PFSK-1 (cell line): ENCODE results near the gene DDX41.

Experiments used
- FOXP2 ChIP-seq: optimal IDR thresholded peaks from 2 replicates; pipeline ENCODE3; 2011; ENCODE audit warnings: borderline replicate concordance, control low read depth, inconsistent platforms; ENCODE audit not compliant: insufficient read depth; ENCODE audit errors: extremely low read length, extremely low read depth
- POLR2AphosphoS5 ChIP-seq: IDR thresholded peaks from 2 replicates; pipeline ENCODE4 v1.6.1; 2012; ENCODE audit warnings: low read depth, mild to moderate bottlenecking, control low read depth, low read length, moderate library complexity
- REST ChIP-seq, 2 experiments: IDR thresholded peaks; 2 replicates each; pipeline versions ENCODE4 v1.6.1 to v1.8.0; 2011 to 2012; ENCODE audit warnings: low read depth in 2 of 2, low read length in 2 of 2, control low read depth in 1 of 2, inconsistent platforms in 1 of 2, mild to moderate bottlenecking in 1 of 2, moderate library complexity in 1 of 2; ENCODE audit not compliant: insufficient read depth in 1 of 2
- SIN3A ChIP-seq: IDR thresholded peaks from 2 replicates; pipeline ENCODE4 v1.6.1; 2012; ENCODE audit warnings: mild to moderate bottlenecking, low read length, moderate library complexity, borderline replicate concordance; ENCODE audit not compliant: insufficient read depth
- TAF1 ChIP-seq: IDR thresholded peaks from 2 replicates; pipeline ENCODE4 v1.6.1; 2012; ENCODE audit warnings: low read length, control low read depth, borderline replicate concordance; ENCODE audit not compliant: insufficient read depth

Gene DDX41

GRCh38 chr5:177514541-177514940 is 2.2 kb downstream of the DDX41 start:
- TF ChIP-seq SIN3A (no peak), FOXP2 (no peak), REST (IDR thresholded peaks at IDR 0.05; ENCODE audit: insufficient read depth in 1 of 2, low read depth in 2 of 2, low read length in 2 of 2) (no peak), TAF1 (no peak), POLR2AphosphoS5 (no peak)

GRCh38 chr5:177513500-177513899 is 3.3 kb downstream of the DDX41 start:
- TF ChIP-seq FOXP2 = no peak

GRCh38 chr5:177512736-177513380 is 3.9 kb downstream of the DDX41 start:
- TF ChIP-seq FOXP2 = no peak
- no peak for TF ChIP-seq POLR2AphosphoS5
- TF ChIP-seq SIN3A = no peak
- no peak for TF ChIP-seq REST (IDR thresholded peaks at IDR 0.05; ENCODE audit: insufficient read depth in 1 of 2, low read depth in 2 of 2, low read length in 2 of 2)
- TF ChIP-seq TAF1 = no peak

- TF ChIP-seq FOXP2 (no peak), REST (IDR thresholded peaks at IDR 0.05; ENCODE audit: insufficient read depth in 1 of 2, low read depth in 2 of 2, low read length in 2 of 2) (no peak), TAF1 (no peak), POLR2AphosphoS5 (no peak), SIN3A (no peak)
Measured at GRCh38 chr5:177511796-177512675, 4.7 kb downstream of the DDX41 start.

GRCh38 chr5:177511181-177511580 is 5.6 kb downstream of the DDX41 start:
- no peak for TF ChIP-seq SIN3A
- TF ChIP-seq REST (IDR thresholded peaks at IDR 0.05; ENCODE audit: insufficient read depth in 1 of 2, low read depth in 2 of 2, low read length in 2 of 2) = no peak
- TF ChIP-seq TAF1 = no peak
- TF ChIP-seq POLR2AphosphoS5 = no peak
- no peak for TF ChIP-seq FOXP2
